K562 (cell line): ENCODE measurements around the gene ZDHHC14. TPM values are rescaled to one million over a fixed set of nuclear protein-coding genes. Genes with fewer than 3 reads are reported as not detected.

Experiments
- ATAC-seq: fragments of 200-7000 bp; cut with Tn5 transposase; 3 replicates; pipeline ENCODE4 v1.9.1; 2020; ENCODE audit warnings: moderate library complexity
- BruUV-seq: library from RNA; stranded (reverse); fragments of 400-500 nt; replicated peaks from 2 replicates; lab custom pipeline; 2021; lab: Mats Ljungman, UMichigan
- CTCF ChIA-PET: fragments of 300-600 bp; formaldehyde crosslinking; extraction: SDS; loops from one replicate; lab custom pipeline; 2021; ENCODE audit warnings: low intra/inter-chr PET ratio; lab: Yijun Ruan, JAX
- POLR2A ChIA-PET: fragments of 300-600, 350-650 bp; sonication (Branson Sonifier 250); formaldehyde crosslinking; extraction: SDS; loops from one replicate; lab custom pipeline; 2021; ENCODE audit warnings: antibody characterized with exemption, inconsistent platforms; lab: Yijun Ruan, JAX
- DNase-seq, 4 experiments: peaks; one replicate each; pipeline versions ENCODE4 v3.0.0 to v3.0.0-alpha.2; 2011 to 2018; ENCODE audit warnings: low spot score in 3 of 4, mixed read lengths in 3 of 4; ENCODE audit errors: extremely low read depth in 1 of 4
- FAIRE-seq: peaks from 2 replicates; lab custom pipeline; 2011; peaks lifted over from hg19 to GRCh38; lab: Jason Lieb, UNC
- H2AFZ ChIP-seq: 2 replicates; pipeline ENCODE4 v1.6.0; 2011; ENCODE audit warnings: low read depth, low read length, control low read depth, inconsistent platforms
- H3K27ac ChIP-seq: fragments of 200-600 bp; 3 replicates; pipeline ENCODE4 v1.8.0; 2011; ENCODE audit warnings: low read depth, mild to moderate bottlenecking, control low read depth, inconsistent platforms, low read length, moderate library complexity, mixed read lengths; ENCODE audit errors: extremely low read depth
- H3K27me3 ChIP-seq, 2 experiments: fragments of 300-600 bp in 1 of 2; 2 replicates in 1 of 2; 3 replicates in 1 of 2; pipeline versions ENCODE4 v1.6.0 to v1.8.0; 2011; ENCODE audit warnings: inconsistent platforms in 2 of 2, low read length in 2 of 2, mild to moderate bottlenecking in 1 of 2, mixed read lengths in 1 of 2, moderate library complexity in 1 of 2; ENCODE audit not compliant: control insufficient read depth in 2 of 2, insufficient read depth in 2 of 2
- H3K36me3 ChIP-seq: fragments of 300-600 bp; 3 replicates; pipeline ENCODE4 v1.8.0; 2011; ENCODE audit warnings: mild to moderate bottlenecking, low read length, inconsistent platforms; ENCODE audit not compliant: control insufficient read depth, insufficient read depth
- H3K4me1 ChIP-seq, 2 experiments: fragments of 200-600 bp in 1 of 2; replicated peaks in 1 of 2; 2 replicates in 1 of 2; 3 replicates in 1 of 2; pipeline versions ENCODE4 v1.5.1 to v1.8.0; 2011; ENCODE audit warnings: inconsistent platforms in 2 of 2, low read length in 2 of 2, mild to moderate bottlenecking in 1 of 2, mixed read lengths in 1 of 2, moderate library complexity in 1 of 2; ENCODE audit not compliant: control insufficient read depth in 2 of 2, insufficient read depth in 2 of 2
- H3K4me2 ChIP-seq: 2 replicates; pipeline ENCODE4 v1.6.1; 2011; ENCODE audit warnings: low read length, control low read depth, inconsistent platforms, mixed read lengths; ENCODE audit not compliant: insufficient read depth
- H3K4me3 ChIP-seq: fragments of 200-600 bp; sonication (generic), shearing (Covaris generic); 2 replicates; pipeline ENCODE4 v1.5.1; 2016; ENCODE audit warnings: control low read depth, inconsistent platforms
- H3K79me2 ChIP-seq: fragments of 200-600 bp; 3 replicates; pipeline ENCODE4 v1.8.0; 2011; ENCODE audit warnings: low read length, inconsistent platforms; ENCODE audit not compliant: control insufficient read depth, insufficient read depth
- H3K9ac ChIP-seq, 2 experiments: 2 replicates each; pipeline versions ENCODE4 v1.6.0 to v1.6.1; 2011; ENCODE audit warnings: low read depth in 2 of 2, low read length in 2 of 2, control low read depth in 1 of 2, inconsistent platforms in 1 of 2, mild to moderate bottlenecking in 1 of 2, mixed read lengths in 1 of 2; ENCODE audit not compliant: insufficient read depth in 1 of 2
- H3K9me1 ChIP-seq: one replicate; pipeline ENCODE4 v1.6.0; 2011; ENCODE audit warnings: inconsistent platforms, mild to moderate bottlenecking, low read length, moderate library complexity; ENCODE audit not compliant: control insufficient read depth, insufficient read depth
- H3K9me3 ChIP-seq: replicated peaks from 2 replicates; pipeline ENCODE4 v1.5.1; 2011; ENCODE audit warnings: low read depth, low read length, inconsistent platforms; ENCODE audit not compliant: control insufficient read depth, insufficient read depth
- H4K20me1 ChIP-seq: replicated peaks from 2 replicates; pipeline ENCODE4 v1.6.1; 2011; ENCODE audit warnings: low read length, inconsistent platforms, mixed read lengths; ENCODE audit not compliant: control insufficient read depth, insufficient read depth
- BHLHE40 ChIP-seq: IDR thresholded peaks from 2 replicates; pipeline ENCODE4 v1.6.1; 2011; ENCODE audit warnings: low read length, improper control_type of control experiment
- MEIS2 ChIP-seq: fragments of 450-650 bp; IDR thresholded peaks from 2 replicates; pipeline ENCODE4 v1.6.1; 2014; ENCODE audit warnings: mild to moderate bottlenecking; ENCODE audit not compliant: partially characterized antibody
- PBX2 ChIP-seq, 2 experiments: IDR thresholded peaks in 1 of 2; conservative IDR thresholded peaks in 1 of 2; 2 replicates each; pipeline ENCODE4 v1.6.1; 2016; ENCODE audit warnings: low read depth in 2 of 2, mild to moderate bottlenecking in 1 of 2, missing compliant biosample characterization in 1 of 2, missing genetic modification characterization in 1 of 2, moderate library complexity in 1 of 2
- PKNOX1 ChIP-seq: fragments of 450-650 bp; IDR thresholded peaks from 2 replicates; pipeline ENCODE4 v1.6.1; 2016
- SPI1 ChIP-seq: IDR thresholded peaks from 2 replicates; pipeline ENCODE4 v1.6.1; 2011; ENCODE audit warnings: low read depth, low read length, control low read depth, borderline replicate concordance
- ZNF707 ChIP-seq: fragments of 250-450 bp; sonication (Bioruptor Pico); conservative IDR thresholded peaks from 2 replicates; pipeline ENCODE4 v1.8.0; 2022; ENCODE audit warnings: inconsistent platforms, mild to moderate bottlenecking, moderate library complexity
- ZNF766 ChIP-seq: fragments of 200-800 bp; sonication (Bioruptor generic); conservative IDR thresholded peaks from 2 replicates; pipeline ENCODE4 v1.6.1; 2016; ENCODE audit warnings: missing genetic modification characterization, missing compliant biosample characterization
- WGBS: fragments of 100-300 bp; shearing (Covaris generic); methylation state at CpG from one replicate; pipeline ENCODE4 v1.1.6; 2016; ENCODE audit warnings: low coverage, mixed read lengths; ENCODE audit not compliant: insufficient coverage; ENCODE audit errors: missing lambda C conversion rate; 5-methylcytosine and 5-hydroxymethylcytosine counted together
- in situ Hi-C: fragments of 300-500 bp; cut with MboI; formaldehyde crosslinking; loops from 4 replicates; pipeline ENCODE4 v1.15.0; 2018; ENCODE audit warnings: inconsistent platforms, mixed read lengths
- intact Hi-C: fragments of 100-400 bp; cut with micrococcal nuclease; formaldehyde crosslinking; loops from 2 replicates; pipeline ENCODE4 v1.14.2; 2022
- polyA plus RNA-seq, 8 experiments: library from polyadenylated mRNA; depleted of rRNA in 4 of 8; stranded (reverse) in 5 of 8; unstranded in 3 of 8; fragments of >200 nt; fragmentation: Nextera tagmentation in 2 of 8; fragmentation: Illumina TruSeq in 1 of 8; extraction: Ambion mirVana in 2 of 8; extraction: Trizol in 1 of 8; gene quantifications; 2 replicates each; pipeline versions ENCODE4 v1.2.1 to v1.2.3, GENCODE V29; 2011 to 2014; ENCODE audit warnings: inconsistent platforms in 1 of 8, missing spikeins in 1 of 8
- total RNA-seq, 7 experiments: library from RNA; depleted of rRNA in 6 of 7; stranded (reverse); fragments of >200 nt in 6 of 7; fragmentation: Illumina TruSeq in 2 of 7; extraction: Trizol in 2 of 7; gene quantifications; 2 replicates each; pipeline versions ENCODE4 v1.2.1 to v1.2.3, GENCODE V29; 2011 to 2021; ENCODE audit warnings: low replicate concordance in 1 of 7

Gene ZDHHC14
- total and polyA plus RNA-seq, 9 of the 15 experiments (the other 6 are each of a cell fraction or from before 2014, with no cell fraction given): 0.92 to 23.1 (median 13.8) TPM

GRCh38 chr6:157374889-157375443 is 6.0 kb upstream of the ZDHHC14 start:
- ChIA-PET POLR2A (interaction anchor here (0.7 to 2.2 kb wide), 2 partner anchors 10 to 262 kb away, joined by 3 to 8 read pairs; no protein-coding TSS in a partner anchor), CTCF (no interaction called here)
- FAIRE-seq: no peak
- no peak for DNase-seq
- 34% methylated on average over 6 of the region's 6 CpGs for WGBS
- in situ Hi-C loops: no loop called here
- H3K9me1 ChIP-seq: no peaks in the 10 kb centered on the region
- no peaks in the 10 kb centered on the region for H3K9me3 ChIP-seq
- no peaks in the 10 kb centered on the region for H3K27me3 ChIP-seq
- H4K20me1 ChIP-seq: no peaks in the 10 kb centered on the region
- no peak for ATAC-seq
- no peaks in the 10 kb centered on the region for H3K79me2 ChIP-seq
- intact Hi-C loops: no loop called here
- no TSS peak for BruUV-seq
- TF ChIP-seq BHLHE40 (0 out of 2 replicates have a peak, but pooled peaks have one; percentile 8), ZNF766 (CRISPR knock-in tag) (no peak), PKNOX1 (peak; percentile 82), MEIS2 (peak; percentile 89), SPI1 (peak; percentile 15; the same call in 1 of the 2 replicates), ZNF707 (CRISPR knock-in tag) (no peak), PBX2 (CRISPR knock-in tag; IDR thresholded peaks at IDR 0.05; ENCODE audit: low read depth) (0 out of 2 replicates have a peak, but pooled peaks have one; percentile 13), PBX2 (tag; conservative IDR thresholded peaks at IDR 0.05; ENCODE audit: low read depth) (peak; percentile 62)
- no peaks in the 10 kb centered on the region for H3K36me3 ChIP-seq
- H2AFZ ChIP-seq: 0 out of 2 replicates have a peak overlapping the region, but pooled peaks have one; percentile 13
- H3K4me1 ChIP-seq: peaks cover 2 to 5% of the 10 kb centered on the region in 2 experiments; a peak in 4 of 5 replicates
- no peak overlapping the region for H3K4me2 ChIP-seq
- H3K27ac ChIP-seq: no peak overlapping the region
- H3K9ac ChIP-seq: no peak overlapping the region
- H3K4me3 ChIP-seq: no peak overlapping the region
